GM12892 (cell line): ENCODE data around the gene PIBF1.

ENCODE experiments used
- POLR2A ChIP-seq: IDR thresholded peaks from 2 replicates; pipeline ENCODE4 v1.6.1; 2011; ENCODE audit warnings: low read depth, low read length, control low read depth
- POLR2AphosphoS5 ChIP-seq: IDR thresholded peaks from 2 replicates; pipeline ENCODE4 v1.6.1; 2011; ENCODE audit warnings: low read depth, low read length, control low read depth

- TF ChIP-seq POLR2AphosphoS5 = no peak
- TF ChIP-seq POLR2A = no peak
Measured at GRCh38 chr13:72852207-72852606, 70.3 kb downstream of the PIBF1 start.
